HEK293T (cell line): ENCODE results near the gene PRKG1.

Experiments used
- ARNT ChIP-seq: fragments of 450-650 bp; IDR thresholded peaks from 2 replicates; pipeline ENCODE4 v1.6.1; 2017; ENCODE audit warnings: mild to moderate bottlenecking
- FOXM1 ChIP-seq: fragments of 450-650 bp; IDR thresholded peaks from 2 replicates; pipeline ENCODE4 v1.6.1; 2017; ENCODE audit warnings: mild to moderate bottlenecking, borderline replicate concordance
- HDGF ChIP-seq: fragments of 450-650 bp; IDR thresholded peaks from 2 replicates; pipeline ENCODE4 v1.6.1; 2017; ENCODE audit warnings: antibody characterized with exemption, borderline replicate concordance
- LEF1 ChIP-seq: fragments of 450-650 bp; IDR thresholded peaks from 2 replicates; pipeline ENCODE4 v1.6.1; 2017; ENCODE audit warnings: mild to moderate bottlenecking, borderline replicate concordance
- PKNOX1 ChIP-seq: fragments of 450-650 bp; IDR thresholded peaks from 2 replicates; pipeline ENCODE4 v1.6.1; 2016
- TARDBP ChIP-seq: fragments of 450-650 bp; IDR thresholded peaks from 2 replicates; pipeline ENCODE4 v1.6.1; 2016

DNA sequence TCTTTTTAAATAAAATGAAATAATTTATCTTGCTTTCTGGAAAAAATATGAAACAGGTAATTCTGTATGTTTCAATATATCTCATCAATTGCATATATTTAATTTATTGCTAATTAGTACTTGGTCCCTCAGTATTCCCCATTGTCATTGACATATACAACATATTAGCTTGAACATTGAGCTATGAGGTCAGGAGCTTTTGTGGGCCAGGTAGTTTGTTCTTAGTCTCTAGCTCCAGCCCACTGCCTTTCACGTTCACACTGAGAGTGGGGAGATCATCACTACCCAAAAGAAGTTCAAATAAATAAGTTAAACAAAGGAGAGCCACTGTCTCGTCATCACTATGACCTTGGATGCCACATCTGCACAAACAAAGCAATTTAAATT, 1185.1 kb downstream of the PRKG1 start:
- TF ChIP-seq PKNOX1: no peak
- TF ChIP-seq TARDBP: no peak
- no peak for TF ChIP-seq LEF1
- no peak for TF ChIP-seq FOXM1
- no peak for TF ChIP-seq HDGF
- TF ChIP-seq ARNT: no peak
